H1 (cell line): ENCODE data around the gene ZDHHC11.

Experiments
- CTBP2 ChIP-seq: IDR thresholded peaks from 2 replicates; pipeline ENCODE4 v1.7.0; 2011; ENCODE audit warnings: borderline replicate concordance, mild to moderate bottlenecking, moderate library complexity, mixed read lengths, low read length; ENCODE audit not compliant: insufficient read depth, insufficient read length
- EP300 ChIP-seq, 2 experiments: IDR thresholded peaks; 1 replicate in 1 of 2; 2 replicates in 1 of 2; pipeline ENCODE4 v1.6.1; 2011 to 2012; ENCODE audit warnings: low read depth in 2 of 2, low read length in 2 of 2, mild to moderate bottlenecking in 2 of 2, borderline replicate concordance in 1 of 2, inconsistent platforms in 1 of 2, moderate library complexity in 1 of 2
- EZH2 ChIP-seq: fragments of 200-600 bp; sonication (generic); IDR thresholded peaks from 2 replicates; pipeline ENCODE4 v1.7.1; 2012; ENCODE audit warnings: low read depth, mild to moderate bottlenecking, moderate library complexity, low read length, inconsistent platforms; ENCODE audit not compliant: severe bottlenecking
- KDM5A ChIP-seq: fragments of 200-600 bp; IDR thresholded peaks from 2 replicates; pipeline ENCODE4 v1.7.1; 2012; ENCODE audit warnings: mild to moderate bottlenecking, low read length, inconsistent platforms, mixed read lengths
- TF ChIP-seq, protein P1 (sequence below), 3 experiments: IDR thresholded peaks; 1 replicate in 2 of 3; 2 replicates in 1 of 3; pipeline versions ENCODE4 v1.5.1 to v1.6.1; 2011; ENCODE audit warnings: low read length in 3 of 3, mild to moderate bottlenecking in 3 of 3, inconsistent platforms in 2 of 3, low read depth in 1 of 3, moderate library complexity in 1 of 3; ENCODE audit not compliant: insufficient read depth in 1 of 3; ENCODE audit errors: control extremely low read depth in 1 of 3

DNA sequence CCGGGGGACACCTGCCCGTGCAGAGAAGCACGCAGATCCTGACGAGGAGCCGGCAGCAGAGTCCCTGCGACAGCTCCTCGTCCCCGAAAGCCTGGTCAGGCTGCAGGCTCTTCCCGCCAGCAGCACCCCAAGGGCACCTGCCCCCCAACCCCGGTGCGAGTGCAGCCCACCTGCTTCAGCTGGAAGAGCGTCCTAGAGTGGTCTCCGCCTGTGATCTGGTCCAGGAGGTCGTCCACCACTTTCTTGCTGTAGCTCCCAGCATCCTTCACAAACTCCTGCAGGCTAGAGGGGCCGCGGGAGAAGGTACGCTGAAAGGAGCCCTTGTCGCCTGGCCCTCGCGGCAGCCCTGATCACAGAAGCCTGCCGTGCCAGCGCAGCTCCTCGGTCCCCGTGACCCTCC lies 25.1 kb upstream of the ZDHHC11 start:
- TF ChIP-seq KDM5A (no peak), EZH2 (no peak), CTBP2 (no peak), EP300 (IDR thresholded peaks at IDR 0.05; ENCODE audit: borderline replicate concordance in 1 of 2, low read depth in 2 of 2, low read length in 2 of 2) (no peak)
- TF ChIP-seq, protein P1, sequence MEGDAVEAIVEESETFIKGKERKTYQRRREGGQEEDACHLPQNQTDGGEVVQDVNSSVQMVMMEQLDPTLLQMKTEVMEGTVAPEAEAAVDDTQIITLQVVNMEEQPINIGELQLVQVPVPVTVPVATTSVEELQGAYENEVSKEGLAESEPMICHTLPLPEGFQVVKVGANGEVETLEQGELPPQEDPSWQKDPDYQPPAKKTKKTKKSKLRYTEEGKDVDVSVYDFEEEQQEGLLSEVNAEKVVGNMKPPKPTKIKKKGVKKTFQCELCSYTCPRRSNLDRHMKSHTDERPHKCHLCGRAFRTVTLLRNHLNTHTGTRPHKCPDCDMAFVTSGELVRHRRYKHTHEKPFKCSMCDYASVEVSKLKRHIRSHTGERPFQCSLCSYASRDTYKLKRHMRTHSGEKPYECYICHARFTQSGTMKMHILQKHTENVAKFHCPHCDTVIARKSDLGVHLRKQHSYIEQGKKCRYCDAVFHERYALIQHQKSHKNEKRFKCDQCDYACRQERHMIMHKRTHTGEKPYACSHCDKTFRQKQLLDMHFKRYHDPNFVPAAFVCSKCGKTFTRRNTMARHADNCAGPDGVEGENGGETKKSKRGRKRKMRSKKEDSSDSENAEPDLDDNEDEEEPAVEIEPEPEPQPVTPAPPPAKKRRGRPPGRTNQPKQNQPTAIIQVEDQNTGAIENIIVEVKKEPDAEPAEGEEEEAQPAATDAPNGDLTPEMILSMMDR (IDR thresholded peaks at IDR 0.05; ENCODE audit: control extremely low read depth in 1 of 3, insufficient read depth in 1 of 3, low read depth in 1 of 3, low read length in 3 of 3), result no peak
